Measurements from ENCODE around the gene POLE.

GRCh38 chr12:132635076-132635955, 51.8 kb downstream of the POLE start:
- TF ChIP-seq EZH2 (IDR thresholded peaks at IDR 0.05; ENCODE audit: low read length, missing control alignments) (no peak), CTCF (conservative IDR thresholded peaks at IDR 0.05 in 1 of 2, IDR thresholded peaks at IDR 0.05 in 1 of 2; ENCODE audit: low read depth in 1 of 2, low read length in 2 of 2) (no peak)

Measured in fibroblast of lung (primary cell).